Type B pancreatic cell (in vitro differentiated cells): ENCODE data around the gene TRNAU1AP. TPM values are rescaled to one million over a fixed set of nuclear protein-coding genes. Genes with fewer than 3 reads are reported as not detected.
A peak's percentile ranks its signal among the peaks of the same experiment; 100 is the strongest.

Source experiments
- DNase-seq: peaks from one replicate; pipeline ENCODE4 v3.0.0; 2021; ENCODE audit warnings: mixed read lengths; ENCODE audit not compliant: unreplicated experiment; ENCODE audit errors: extremely low spot score
- H3K27ac Mint-ChIP-seq: 2 replicates; pipeline ENCODE4 v1.8.0; 2021; ENCODE audit warnings: mild to moderate bottlenecking, mixed read lengths
- H3K27me3 Mint-ChIP-seq: 2 replicates; pipeline ENCODE4 v1.8.0; 2021; ENCODE audit warnings: mixed read lengths
- H3K36me3 Mint-ChIP-seq: 2 replicates; pipeline ENCODE4 v1.8.0; 2021; ENCODE audit warnings: mixed read lengths
- H3K4me1 Mint-ChIP-seq: one replicate; pipeline ENCODE4 v1.8.0; 2021; ENCODE audit warnings: mixed read lengths; ENCODE audit not compliant: unreplicated experiment
- H3K4me3 Mint-ChIP-seq: 2 replicates; pipeline ENCODE4 v1.8.0; 2021; ENCODE audit warnings: mild to moderate bottlenecking, mixed read lengths
- H3K9me3 Mint-ChIP-seq: 2 replicates; pipeline ENCODE4 v1.8.0; 2021; ENCODE audit warnings: mixed read lengths
- CTCF ChIP-seq: fragments of 200-600 bp; sonication (generic); conservative IDR thresholded peaks from 2 replicates; pipeline ENCODE4 v1.5.0; 2021; ENCODE audit warnings: antibody characterized with exemption, mild to moderate bottlenecking
- long read RNA-seq: library from polyadenylated mRNA; unstranded; transcript quantifications from one replicate; pipeline ENCODE4 v2.0.0, GENCODE V29; 2020
- total RNA-seq: library from RNA; stranded (reverse); gene quantifications from 2 replicates; pipeline ENCODE4 v1.2.1, GENCODE V29; 2021; ENCODE audit warnings: low replicate concordance

The TRNAU1AP gene
- total RNA-seq: 26.9 and 33.7 TPM in 2 replicates
- long read RNA-seq, transcript TRNAU1AP-201 (9 exons, 1,799 nt): major isoform, 31 of 67 reads
- long read RNA-seq, partial matches to known transcripts: 9 of 67 reads
- long read RNA-seq, other reads (novel, unspliced or antisense): 25 of 67 reads

DNA sequence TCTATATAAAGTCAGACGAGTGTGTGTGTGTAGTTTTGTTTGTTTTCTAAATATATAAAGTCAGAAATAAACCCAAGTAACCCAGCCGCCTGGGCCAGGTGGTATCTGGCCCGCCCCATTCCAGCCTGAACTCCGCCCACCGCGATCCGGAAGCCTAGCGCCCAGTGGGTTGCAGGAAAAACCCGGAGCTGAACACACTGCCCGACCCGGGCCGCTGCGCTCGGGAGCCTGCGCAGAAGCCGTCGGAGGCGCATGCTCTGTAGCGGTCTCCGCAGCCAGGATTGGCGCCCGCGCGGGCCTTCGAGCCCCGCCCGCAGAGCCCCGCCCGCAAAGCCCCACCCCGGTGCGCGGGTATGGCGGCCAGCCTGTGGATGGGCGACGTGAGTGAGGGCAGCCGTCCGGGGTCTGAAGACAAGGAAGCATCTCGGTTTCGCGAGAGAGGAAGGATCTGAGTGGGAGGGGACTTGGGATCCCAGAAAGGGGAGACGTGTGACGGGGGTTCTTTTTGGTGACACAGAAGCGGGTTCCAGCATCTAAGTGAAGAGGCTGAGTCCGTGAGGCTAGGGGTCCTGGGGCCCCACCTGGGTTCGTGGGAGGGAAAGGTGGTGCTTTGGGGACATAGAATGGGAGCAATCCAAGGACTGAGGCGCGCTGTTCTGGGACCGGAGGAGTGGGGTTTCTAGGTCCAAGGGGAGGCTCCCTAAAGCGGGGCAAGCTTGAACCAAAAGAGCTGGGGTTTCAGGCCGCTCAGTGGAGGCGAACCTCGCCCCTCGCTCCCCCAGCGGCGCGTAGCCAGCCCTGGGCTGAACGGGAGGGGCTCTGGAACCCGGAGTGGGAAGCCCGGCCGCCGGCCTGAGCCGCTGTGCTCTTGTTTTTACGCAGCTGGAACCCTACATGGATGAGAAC lies at the start of gene TRNAU1AP:
TSS of gene TRNAU1AP (plus strand) at position 328 of the 906 bp plus-strand sequence. CDS start at position 354, 26 bp downstream.
- Mint-ChIP-seq H3K36me3 (peaks cover 6% of the 10 kb centered on the region), H3K27ac (peak within 1 kb of the TSS; percentile 94), H3K4me1 (no peaks in the 10 kb centered on the region), H3K27me3 (no peaks in the 10 kb centered on the region), H3K9me3 (no peaks in the 10 kb centered on the region), H3K4me3 (peak within 1 kb of the TSS; percentile 99)
- no peak for TF ChIP-seq CTCF
- DNase-seq: peak; percentile 97

- peaks cover 10% of the 10 kb centered on the region for H3K4me1 Mint-ChIP-seq
- H3K4me3 Mint-ChIP-seq: no peak overlapping the region
- H3K27me3 Mint-ChIP-seq: peaks cover 3% of the 10 kb centered on the region
- no peak for DNase-seq
- no peak for TF ChIP-seq CTCF
- H3K36me3 Mint-ChIP-seq: peaks cover 13% of the 10 kb centered on the region
- no peaks in the 10 kb centered on the region for H3K9me3 Mint-ChIP-seq
- peak overlapping the region; percentile 50 for H3K27ac Mint-ChIP-seq
Measured at GRCh38 chr1:28503117-28503516, 49.8 kb upstream of the TRNAU1AP start.

DNA sequence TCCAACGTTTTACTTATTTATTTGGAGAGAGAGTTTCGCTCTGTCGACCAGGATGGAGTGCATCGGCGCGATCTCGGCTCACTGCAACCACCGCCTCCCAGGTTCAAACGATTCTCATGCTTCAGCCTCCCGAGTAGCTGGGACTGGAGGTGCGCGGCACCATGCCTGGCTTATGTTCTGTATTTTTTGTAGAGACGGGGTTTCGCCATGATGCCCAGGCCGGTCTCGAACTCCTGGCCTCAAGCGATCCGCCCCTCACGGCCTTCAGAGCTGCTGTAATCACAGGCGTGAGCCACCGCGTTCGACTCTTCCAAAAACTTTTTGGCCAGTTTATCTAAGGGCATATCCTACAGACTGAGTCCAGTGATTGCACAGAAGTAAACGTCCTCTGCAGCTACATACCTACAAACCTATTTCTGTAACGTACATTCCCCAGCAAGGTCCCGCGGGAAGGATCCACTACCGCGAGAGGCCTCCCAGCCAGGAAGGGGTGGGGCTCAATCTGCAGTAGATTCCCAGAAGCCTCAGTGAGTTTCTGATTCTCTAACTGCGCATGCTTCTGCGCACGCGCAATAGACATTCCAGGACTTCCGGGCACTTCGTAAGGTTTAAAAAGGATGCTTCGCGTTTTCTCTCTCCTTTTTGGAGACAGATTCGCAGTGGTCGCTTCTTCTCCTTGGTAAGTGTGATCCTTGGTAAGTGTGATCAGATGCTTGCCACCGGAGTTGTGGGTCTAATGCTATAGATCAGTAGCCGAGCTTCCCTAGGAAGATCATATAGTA lies 47.3 kb upstream of the TRNAU1AP start, which contains the start of gene RCC1:
TSS of gene RCC1 (plus strand) at position 638 of the 782 bp plus-strand sequence. CDS start 23,824 bp downstream, outside the sequence.
- Mint-ChIP-seq H3K36me3 (peaks cover 38% of the 10 kb centered on the region), H3K9me3 (no peaks in the 10 kb centered on the region), H3K4me3 (peak within 1 kb of the TSS; percentile 97), H3K27me3 (peaks cover 3% of the 10 kb centered on the region), H3K27ac (peak within 1 kb of the TSS; percentile 98), H3K4me1 (peaks cover 30% of the 10 kb centered on the region)
- no peak for TF ChIP-seq CTCF
- DNase-seq: peak; percentile 94

- Mint-ChIP-seq H3K27ac (peak overlapping the region; percentile 98), H3K9me3 (no peaks in the 10 kb centered on the region), H3K36me3 (peaks cover 44% of the 10 kb centered on the region), H3K27me3 (peaks cover 3% of the 10 kb centered on the region), H3K4me3 (peak overlapping the region; percentile 97), H3K4me1 (peaks cover 30% of the 10 kb centered on the region)
- no peak for DNase-seq
- no peak for TF ChIP-seq CTCF
Measured at GRCh38 chr1:28506907-28507246, 46.0 kb upstream of the TRNAU1AP start.

GRCh38 chr1:28507247-28507645 lies 45.6 kb upstream of the TRNAU1AP start:
- TF ChIP-seq CTCF: no peak
- H3K27ac Mint-ChIP-seq: peak overlapping the region; percentile 98
- H3K4me1 Mint-ChIP-seq: peaks cover 33% of the 10 kb centered on the region

More at GRCh38 chr1:28507247-28507645, 45.6 kb upstream of the TRNAU1AP start:
- peaks cover 47% of the 10 kb centered on the region for H3K36me3 Mint-ChIP-seq
- H3K9me3 Mint-ChIP-seq: no peaks in the 10 kb centered on the region
- peak overlapping the region; percentile 97 for H3K4me3 Mint-ChIP-seq
- DNase-seq: no peak
- H3K27me3 Mint-ChIP-seq: peaks cover 3% of the 10 kb centered on the region
